Rectal smooth muscle tissue (tissue), 1 donor: Measurements from ENCODE around the gene GPA33.
A peak's percentile ranks its signal among the peaks of the same experiment; 100 is the strongest.

Experiments used
- H3K27ac ChIP-seq: one replicate; pipeline ENCODE4 v1.7.0; 2013; ENCODE audit warnings: low read depth, low read length, inconsistent platforms
- H3K27me3 ChIP-seq: one replicate; pipeline ENCODE4 v1.7.0; 2013; ENCODE audit warnings: low read length; ENCODE audit not compliant: control insufficient read depth, insufficient read depth
- H3K36me3 ChIP-seq: one replicate; pipeline ENCODE4 v1.7.0; 2013; ENCODE audit warnings: low read length; ENCODE audit not compliant: control insufficient read depth, insufficient read depth
- H3K4me1 ChIP-seq: one replicate; pipeline ENCODE4 v1.7.0; 2013; ENCODE audit warnings: low read length; ENCODE audit not compliant: control insufficient read depth, insufficient read depth
- H3K4me3 ChIP-seq: one replicate; pipeline ENCODE4 v1.7.0; 2013; ENCODE audit warnings: low read length
- H3K9ac ChIP-seq: one replicate; pipeline ENCODE4 v1.7.0; 2013; ENCODE audit warnings: low read length

Gene GPA33, protein sequence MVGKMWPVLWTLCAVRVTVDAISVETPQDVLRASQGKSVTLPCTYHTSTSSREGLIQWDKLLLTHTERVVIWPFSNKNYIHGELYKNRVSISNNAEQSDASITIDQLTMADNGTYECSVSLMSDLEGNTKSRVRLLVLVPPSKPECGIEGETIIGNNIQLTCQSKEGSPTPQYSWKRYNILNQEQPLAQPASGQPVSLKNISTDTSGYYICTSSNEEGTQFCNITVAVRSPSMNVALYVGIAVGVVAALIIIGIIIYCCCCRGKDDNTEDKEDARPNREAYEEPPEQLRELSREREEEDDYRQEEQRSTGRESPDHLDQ

DNA sequence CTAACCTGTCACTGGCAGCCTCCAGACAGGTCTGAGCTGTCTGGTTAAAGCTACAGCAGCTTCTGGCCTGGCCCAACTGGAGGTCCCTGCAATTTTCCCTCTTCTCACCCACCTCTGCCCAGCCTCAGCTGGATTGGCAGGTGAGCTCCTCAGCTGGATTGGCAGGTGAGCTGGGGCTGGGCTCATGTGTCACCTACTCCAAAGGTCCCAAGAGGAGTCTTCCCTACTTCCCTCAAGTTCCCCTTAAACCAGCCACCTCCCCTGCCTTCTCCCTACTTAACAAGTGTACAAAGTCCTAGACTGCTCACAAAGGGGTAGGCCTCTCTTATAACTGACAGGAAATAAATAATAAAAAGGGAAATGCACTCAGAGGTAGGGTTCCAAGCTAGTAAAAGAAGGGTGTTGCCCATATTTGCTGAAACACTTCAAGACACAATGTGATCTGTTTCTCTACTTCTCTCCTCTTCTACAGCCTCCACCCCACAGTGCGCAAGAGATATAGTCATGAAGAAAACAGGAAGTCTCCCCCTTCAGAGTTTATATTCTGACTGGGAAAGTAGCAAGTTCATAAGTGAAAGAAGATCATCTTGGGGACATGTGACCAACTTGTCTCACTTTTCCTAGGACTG, at the start of gene GPA33:
Gene GPA33, minus strand, starts transcription at position 64 of the 629 bp plus-strand sequence. CDS start 90 bp downstream, outside the sequence.
- H3K36me3 ChIP-seq: no peaks in the 10 kb centered on the region
- no peaks in the 10 kb centered on the region for H3K27me3 ChIP-seq
- no peak within 1 kb of the TSS for H3K27ac ChIP-seq
- peak within 1 kb of the TSS; percentile 42 for H3K4me3 ChIP-seq
- H3K9ac ChIP-seq: peak within 1 kb of the TSS; percentile 61
- no peaks in the 10 kb centered on the region for H3K4me1 ChIP-seq

DNA sequence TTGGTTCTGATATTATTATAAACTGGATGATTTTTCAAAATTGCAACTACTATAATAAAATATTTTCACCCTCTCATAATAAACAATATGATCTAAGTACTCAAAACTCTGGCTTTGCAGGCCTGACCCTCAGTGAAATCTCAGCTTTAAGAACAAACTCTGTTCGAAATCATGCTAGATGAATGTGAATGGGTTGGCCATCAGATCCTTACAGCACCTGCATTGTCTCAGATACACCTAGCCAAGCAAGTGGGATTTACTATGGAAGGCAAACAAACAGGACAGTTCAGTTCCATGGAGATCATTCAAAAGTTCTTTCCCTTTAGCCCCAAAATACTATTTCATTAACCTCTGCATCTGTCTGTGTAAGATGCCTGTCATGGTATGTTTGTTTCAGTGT, 48.5 kb upstream of the GPA33 start:
- Histone ChIP-seq H3K9ac (no peak overlapping the region), H3K4me1 (no peaks in the 10 kb centered on the region), H3K4me3 (no peak overlapping the region), H3K36me3 (no peaks in the 10 kb centered on the region), H3K27ac (no peak overlapping the region), H3K27me3 (no peaks in the 10 kb centered on the region)

DNA sequence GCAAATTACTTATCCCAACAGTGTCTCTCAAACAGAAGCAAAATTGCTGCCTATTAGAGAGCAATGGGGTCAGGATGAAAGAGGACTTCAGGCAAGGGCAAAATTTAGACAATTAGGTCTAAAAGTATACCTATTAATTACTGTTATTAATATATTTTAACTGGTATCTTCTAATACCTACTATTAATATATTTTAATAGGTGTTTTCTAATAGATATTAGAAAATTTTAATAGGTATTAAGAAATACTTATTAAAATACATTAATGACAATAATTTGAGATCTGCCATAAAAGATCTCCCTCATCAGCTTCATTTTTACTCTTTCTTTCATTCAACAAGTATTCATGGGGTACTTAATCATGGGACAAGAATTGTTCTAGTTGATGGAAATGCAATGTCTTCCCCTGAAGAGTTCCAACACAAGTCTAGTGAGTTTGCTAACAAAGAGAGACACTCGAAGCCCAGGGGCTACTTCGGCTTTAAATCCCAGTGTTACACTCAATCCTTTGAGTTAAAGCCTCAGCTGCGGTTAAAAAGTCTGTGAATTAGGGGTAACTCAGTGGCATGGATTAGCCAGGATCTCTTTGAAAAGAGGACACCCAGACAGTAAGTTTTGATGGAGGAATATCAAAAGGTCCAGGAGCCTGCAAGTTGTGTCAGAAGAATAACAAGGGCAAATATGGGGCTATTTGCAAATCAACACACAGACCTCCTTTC, 47.8 kb upstream of the GPA33 start:
- Histone ChIP-seq H3K36me3 (no peaks in the 10 kb centered on the region), H3K27ac (no peak overlapping the region), H3K4me3 (no peak overlapping the region), H3K4me1 (no peaks in the 10 kb centered on the region), H3K9ac (no peak overlapping the region), H3K27me3 (no peaks in the 10 kb centered on the region)

DNA sequence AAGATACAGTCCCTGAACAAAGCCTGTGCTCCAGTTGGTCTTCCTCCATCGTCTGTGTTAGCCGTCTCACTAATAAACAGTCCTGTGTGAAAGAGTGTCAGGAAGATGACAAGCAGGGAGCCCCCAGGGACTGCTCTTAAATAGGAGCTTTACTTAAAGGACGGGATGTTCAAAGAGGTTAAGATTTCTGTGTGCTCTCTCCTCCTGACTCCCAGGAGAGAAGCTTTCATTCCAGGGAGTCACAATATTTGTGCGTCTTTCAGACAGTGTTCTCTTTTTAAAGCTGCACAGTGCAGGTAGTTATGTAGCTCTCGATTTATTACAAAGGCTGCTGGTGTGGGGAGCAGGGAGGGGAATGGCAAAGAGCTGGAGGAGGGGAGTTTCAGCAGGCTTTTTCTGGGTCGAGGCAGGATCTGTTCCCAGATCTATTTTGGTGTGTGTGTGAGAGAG, 47.2 kb upstream of the GPA33 start:
- Histone ChIP-seq H3K27me3 (peaks cover 4% of the 10 kb centered on the region), H3K4me1 (no peaks in the 10 kb centered on the region), H3K9ac (no peak overlapping the region), H3K36me3 (no peaks in the 10 kb centered on the region), H3K27ac (no peak overlapping the region), H3K4me3 (no peak overlapping the region)

DNA sequence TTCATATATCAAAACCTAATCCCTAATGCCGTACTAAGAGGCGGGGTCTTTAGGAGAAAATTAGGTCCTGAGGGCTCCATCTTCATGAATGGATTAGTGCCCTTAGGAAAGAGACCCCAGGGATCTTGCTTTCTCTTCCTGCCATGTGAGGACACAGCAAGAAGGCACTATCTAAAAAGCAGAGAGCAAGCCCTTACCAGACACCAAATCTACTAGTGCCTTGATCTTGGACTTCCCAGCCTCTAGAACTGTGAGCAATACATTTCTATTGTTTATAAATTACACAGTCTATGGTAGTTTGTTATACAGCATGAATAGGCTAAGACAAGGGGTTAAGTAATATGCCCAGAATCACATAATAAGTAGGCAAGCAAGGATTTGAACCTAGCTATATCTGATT, 46.6 kb upstream of the GPA33 start:
- Histone ChIP-seq H3K4me3 (no peak overlapping the region), H3K27me3 (peaks cover 4% of the 10 kb centered on the region), H3K9ac (no peak overlapping the region), H3K27ac (no peak overlapping the region), H3K36me3 (no peaks in the 10 kb centered on the region), H3K4me1 (no peaks in the 10 kb centered on the region)

DNA sequence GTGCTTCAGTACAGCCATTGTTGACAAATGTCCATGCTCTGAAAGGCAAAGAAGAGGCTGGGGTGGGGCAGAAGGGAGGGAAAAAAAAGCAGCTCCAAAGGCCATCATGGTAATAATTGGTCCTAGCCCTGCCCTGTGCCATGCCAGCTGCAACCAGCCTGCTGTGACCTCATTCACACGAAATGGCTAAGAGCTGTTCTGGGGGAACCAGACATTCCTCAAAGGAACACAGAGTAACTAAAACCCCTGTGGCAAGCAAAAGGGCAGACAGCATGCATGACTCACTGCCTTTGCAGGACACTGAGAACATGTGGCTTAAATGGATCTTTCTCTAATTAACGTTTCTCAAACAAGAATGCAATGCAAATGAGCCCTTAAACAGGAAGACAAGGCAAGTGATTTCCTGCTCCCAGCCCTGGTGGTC, 46.0 kb upstream of the GPA33 start:
- no peak overlapping the region for H3K27ac ChIP-seq
- H3K4me1 ChIP-seq: no peaks in the 10 kb centered on the region
- peaks cover 4% of the 10 kb centered on the region for H3K27me3 ChIP-seq

DNA sequence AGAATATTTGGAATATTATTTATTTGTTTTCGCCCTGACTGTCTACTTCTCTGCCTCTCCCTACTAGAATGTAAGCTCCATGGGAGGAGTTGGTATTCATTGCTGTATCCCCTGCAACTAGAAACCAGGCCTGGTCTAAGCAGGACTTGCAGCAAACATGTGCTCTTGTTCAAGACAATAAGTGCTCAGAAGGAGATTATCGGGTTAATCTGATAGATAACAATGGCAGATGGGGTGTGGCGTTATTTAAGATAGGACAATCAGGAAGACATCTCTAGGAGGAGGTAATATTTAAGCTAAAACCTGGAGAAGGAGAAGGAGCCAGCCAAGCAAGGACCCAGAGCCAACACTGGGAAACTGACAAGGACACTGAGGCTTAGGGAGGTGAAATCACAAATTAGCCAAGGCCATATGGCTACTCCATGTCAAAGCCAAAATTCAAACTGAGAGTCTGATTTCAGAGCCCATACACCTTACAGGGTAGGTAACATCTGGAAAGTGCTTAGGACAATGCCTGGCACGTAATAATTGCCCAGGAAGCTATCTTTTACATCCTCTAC, 45.2 kb upstream of the GPA33 start:
- no peak overlapping the region for H3K4me3 ChIP-seq
- no peaks in the 10 kb centered on the region for H3K36me3 ChIP-seq
- H3K4me1 ChIP-seq: no peaks in the 10 kb centered on the region
- H3K27me3 ChIP-seq: peaks cover 4% of the 10 kb centered on the region
- H3K9ac ChIP-seq: no peak overlapping the region
- H3K27ac ChIP-seq: no peak overlapping the region

More for the DNA sequence above, 46.0 kb upstream of the GPA33 start:
- H3K4me3 ChIP-seq: no peak overlapping the region
- no peak overlapping the region for H3K9ac ChIP-seq
- no peaks in the 10 kb centered on the region for H3K36me3 ChIP-seq

DNA sequence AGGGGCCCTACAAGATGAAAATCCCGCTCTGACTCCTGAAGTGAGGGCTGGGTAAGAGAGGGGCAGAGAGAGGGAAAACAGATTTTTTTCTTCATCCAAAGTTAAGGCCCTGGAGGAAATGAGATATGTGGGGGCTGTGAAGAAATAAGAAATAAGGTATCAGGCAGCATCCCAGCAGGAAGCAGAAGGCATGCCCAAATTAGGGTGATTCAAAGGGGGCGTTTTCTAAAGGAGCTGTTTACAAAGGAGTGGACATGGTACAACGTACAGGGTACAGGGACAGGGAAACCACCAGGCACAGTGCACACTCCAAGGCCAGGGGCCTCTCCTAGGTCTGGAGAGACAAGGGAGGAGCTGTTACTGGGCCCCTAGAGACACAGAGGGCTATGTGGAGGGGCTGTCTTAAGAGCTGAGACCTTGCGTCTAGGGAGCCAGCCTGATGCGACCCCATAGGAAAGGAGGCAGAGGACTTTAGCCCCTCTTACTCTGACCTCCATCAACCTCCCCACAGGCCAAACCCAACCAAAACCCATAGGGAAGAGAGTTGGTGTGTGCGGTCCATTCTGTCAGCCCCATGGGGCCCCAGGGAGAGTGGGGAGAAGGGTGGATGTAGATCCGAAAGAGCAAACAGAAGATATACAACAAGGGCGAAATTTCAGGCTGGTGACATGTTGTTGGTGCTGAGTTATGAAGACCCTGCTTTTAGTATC, 42.3 kb upstream of the GPA33 start:
- H3K9ac ChIP-seq: no peak overlapping the region
- no peaks in the 10 kb centered on the region for H3K36me3 ChIP-seq
- no peak overlapping the region for H3K4me3 ChIP-seq
- H3K4me1 ChIP-seq: no peaks in the 10 kb centered on the region
- peaks cover 4% of the 10 kb centered on the region for H3K27me3 ChIP-seq
- no peak overlapping the region for H3K27ac ChIP-seq

DNA sequence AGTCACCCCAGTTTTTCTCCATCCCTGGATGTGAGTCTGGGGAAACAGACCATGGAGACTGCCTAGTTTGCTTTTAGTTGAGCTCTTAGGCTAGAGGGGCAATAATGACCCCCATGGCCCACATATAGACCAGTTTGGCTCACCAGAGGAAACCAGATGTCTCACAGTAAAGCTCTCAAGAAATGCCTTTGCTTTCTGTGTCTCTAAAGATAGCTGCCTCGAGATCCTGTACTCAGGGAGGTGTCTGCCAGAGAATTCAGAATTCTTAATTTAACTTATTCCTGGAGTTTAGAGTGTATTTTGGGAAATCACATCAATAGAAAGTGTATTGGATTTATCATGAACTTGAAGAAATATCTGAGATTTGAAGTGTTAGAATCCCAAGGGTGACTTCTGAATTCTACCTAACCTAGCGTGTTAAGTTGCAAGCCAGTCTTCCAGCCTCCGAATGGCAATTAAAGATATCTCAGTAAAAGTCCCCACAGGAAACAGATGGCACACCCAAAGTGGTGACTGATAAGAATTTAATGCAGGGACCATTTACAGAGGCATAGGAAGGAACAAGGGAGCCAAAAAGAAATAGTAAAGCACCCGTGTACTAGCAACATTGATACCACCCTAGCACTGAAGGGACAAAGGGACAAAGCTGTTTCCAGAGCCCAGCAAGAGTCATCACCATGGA, 40.8 kb upstream of the GPA33 start:
- Histone ChIP-seq H3K27ac (no peak overlapping the region), H3K27me3 (peaks cover 4% of the 10 kb centered on the region), H3K36me3 (no peaks in the 10 kb centered on the region), H3K4me3 (no peak overlapping the region), H3K9ac (no peak overlapping the region), H3K4me1 (no peaks in the 10 kb centered on the region)

DNA sequence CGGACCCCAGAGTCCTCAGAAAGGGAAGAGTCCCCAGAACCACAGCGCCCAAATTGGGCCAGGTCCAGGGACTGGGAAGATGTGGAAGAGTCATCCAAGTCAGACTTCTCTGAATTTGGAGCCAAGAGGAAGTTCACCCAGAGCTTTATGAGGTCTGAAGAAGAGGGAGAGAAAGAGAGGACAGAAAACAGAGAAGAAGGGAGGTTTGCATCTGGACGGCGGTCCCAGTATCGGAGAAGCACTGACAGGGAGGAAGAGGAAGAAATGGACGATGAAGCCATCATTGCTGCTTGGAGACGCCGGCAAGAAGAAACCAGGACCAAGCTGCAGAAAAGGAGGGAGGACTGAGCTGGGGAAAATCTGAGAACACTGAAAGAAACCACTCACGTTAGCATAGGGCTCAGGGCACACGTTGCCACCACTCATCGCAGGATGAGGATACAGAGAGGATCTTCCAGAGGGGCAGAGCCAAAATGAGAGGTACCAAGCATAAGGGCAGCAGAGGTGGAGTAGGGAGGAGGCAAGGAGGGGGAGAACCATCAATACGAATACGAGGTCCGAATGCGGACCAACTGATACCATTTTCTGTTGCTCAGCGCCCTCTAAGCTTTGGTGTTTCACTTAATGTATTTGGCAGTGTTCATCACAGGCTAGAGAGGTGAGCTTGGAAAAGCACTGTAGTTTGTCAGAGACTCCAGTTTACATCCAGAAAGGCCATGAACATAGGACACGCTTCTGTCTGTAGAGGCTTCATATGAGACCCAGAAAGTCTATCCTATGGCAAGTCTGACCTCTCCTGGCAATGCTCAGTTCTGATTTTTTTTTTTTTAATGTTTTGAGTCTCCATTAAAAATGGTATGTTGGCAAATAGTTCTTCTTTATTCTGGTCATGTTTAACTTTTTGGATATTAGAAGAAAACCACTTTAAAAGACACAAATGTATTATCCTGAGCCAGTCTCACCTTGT, 38.4 kb upstream of the GPA33 start:
- Histone ChIP-seq H3K4me3 (no peak overlapping the region), H3K9ac (no peak overlapping the region), H3K4me1 (no peaks in the 10 kb centered on the region), H3K36me3 (no peaks in the 10 kb centered on the region), H3K27me3 (peaks cover 4% of the 10 kb centered on the region), H3K27ac (no peak overlapping the region)

DNA sequence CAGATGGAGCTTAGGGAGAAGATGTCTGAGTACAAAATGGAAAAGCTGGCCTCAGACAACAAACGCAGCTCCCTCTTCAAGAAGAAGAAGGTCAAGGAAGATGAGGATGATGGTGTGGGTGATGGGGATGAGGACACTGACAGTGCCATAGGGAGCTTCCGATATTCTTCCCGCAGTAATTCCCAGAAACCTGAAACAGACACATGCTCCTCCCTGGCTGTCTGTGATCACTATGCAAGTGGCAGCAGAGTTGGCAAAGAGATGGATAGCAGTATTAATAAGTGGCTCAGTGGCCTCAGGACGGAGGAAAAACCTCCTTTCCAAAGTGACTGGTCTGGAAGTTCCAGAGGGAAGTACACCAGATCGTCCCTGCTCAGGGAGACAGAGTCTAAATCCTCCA, 37.5 kb upstream of the GPA33 start:
- Histone ChIP-seq H3K4me3 (no peak overlapping the region), H3K27me3 (peaks cover 3% of the 10 kb centered on the region), H3K36me3 (no peaks in the 10 kb centered on the region), H3K27ac (no peak overlapping the region), H3K9ac (no peak overlapping the region), H3K4me1 (no peaks in the 10 kb centered on the region)
